NCI-H69 (cell line): Measurements from ENCODE around the gene CBL.
A peak's percentile ranks its signal among the peaks of the same experiment; 100 is the strongest.

Experiments used
- DNase-seq: peaks from one replicate; lab custom pipeline; 2025; lab: John Stamatoyannopoulos, UW

CBL gene

GRCh38 chr11:119334174-119334930 is 128.2 kb downstream of the CBL start, which contains the start of gene RNF26:
Gene RNF26, plus strand, starts transcription at chr11:119334527. Its CDS starts 596 bp downstream, at chr11:119335123.
- DNase-seq, result peak; percentile 100

GRCh38 chr11:119335091-119335654 is 129.0 kb downstream of the CBL start:
- no peak for DNase-seq

GRCh38 chr11:119335655-119336543 is 129.8 kb downstream of the CBL start:
- DNase-seq, result no peak

DNA sequence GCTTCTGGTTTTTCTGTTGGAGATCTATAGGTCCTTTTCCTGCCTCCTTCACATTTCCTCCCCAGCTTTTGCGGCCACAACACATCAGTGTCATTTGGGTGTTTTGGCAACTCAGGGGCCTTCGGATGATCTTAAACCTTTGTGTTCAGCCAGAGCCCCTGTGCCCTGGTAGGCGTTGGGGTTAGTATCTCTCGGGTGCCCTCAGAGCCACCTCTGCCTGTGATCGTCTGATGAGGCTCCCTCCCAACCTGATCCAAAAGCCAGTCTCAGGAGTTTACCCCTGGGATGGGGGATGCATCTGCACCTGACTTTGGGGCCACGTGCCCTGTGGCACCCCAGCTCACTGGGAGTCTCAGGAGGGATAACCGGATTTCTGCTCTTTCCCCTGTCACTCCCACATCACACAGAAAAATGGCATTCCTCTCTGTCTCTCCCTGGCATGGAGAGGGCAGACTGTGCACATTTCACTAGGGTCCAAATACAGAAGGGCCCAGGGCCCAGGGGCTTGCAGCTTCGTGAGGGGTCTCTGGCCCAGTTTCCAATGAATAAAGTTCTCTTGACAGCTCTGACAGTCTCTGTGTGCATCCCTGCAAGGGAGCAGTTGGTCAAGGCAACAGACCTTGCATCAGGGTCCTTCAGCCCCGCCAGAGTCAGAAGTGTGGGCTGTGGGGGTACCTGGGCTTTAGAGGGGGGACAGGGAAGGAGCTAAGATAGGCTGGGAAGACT is 130.8 kb downstream of the CBL start:
- no peak for DNase-seq

DNA sequence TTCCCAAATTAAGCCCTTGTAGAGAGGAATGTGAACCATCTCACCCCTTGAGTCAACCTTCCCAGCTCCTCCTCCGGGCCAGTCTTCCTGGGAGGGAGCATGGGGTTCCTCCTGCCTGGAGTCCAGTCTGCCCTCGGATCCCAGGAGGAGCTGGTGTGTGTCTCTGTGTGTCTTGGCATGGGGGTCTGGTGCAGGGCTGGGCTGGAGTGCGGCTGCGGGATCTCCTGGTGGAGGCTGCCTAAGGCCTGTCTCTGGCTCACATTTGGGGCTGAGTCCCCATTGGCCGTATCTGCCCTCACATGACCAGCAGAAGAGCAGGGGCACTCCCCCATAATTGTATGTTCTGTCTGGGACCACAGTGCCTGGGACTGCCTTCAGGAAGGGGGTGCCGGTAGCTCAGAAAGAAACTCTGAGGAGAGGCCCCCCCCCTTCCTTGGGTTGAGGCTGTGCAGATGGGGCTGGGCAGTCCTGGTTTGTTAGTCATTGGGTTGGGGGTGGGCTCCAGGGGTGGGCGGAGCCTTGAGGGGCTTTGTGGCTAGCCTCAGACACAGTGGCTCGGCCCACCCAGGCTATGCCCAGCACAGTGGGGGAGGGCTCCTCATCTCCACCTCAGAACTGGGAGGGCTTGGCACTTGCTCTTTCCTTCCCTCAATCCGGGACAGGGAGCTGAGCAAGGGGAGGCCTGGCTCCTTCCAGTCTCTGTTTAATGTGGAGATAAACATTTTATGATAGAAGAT is 131.6 kb downstream of the CBL start:
- DNase-seq, result no peak

DNA sequence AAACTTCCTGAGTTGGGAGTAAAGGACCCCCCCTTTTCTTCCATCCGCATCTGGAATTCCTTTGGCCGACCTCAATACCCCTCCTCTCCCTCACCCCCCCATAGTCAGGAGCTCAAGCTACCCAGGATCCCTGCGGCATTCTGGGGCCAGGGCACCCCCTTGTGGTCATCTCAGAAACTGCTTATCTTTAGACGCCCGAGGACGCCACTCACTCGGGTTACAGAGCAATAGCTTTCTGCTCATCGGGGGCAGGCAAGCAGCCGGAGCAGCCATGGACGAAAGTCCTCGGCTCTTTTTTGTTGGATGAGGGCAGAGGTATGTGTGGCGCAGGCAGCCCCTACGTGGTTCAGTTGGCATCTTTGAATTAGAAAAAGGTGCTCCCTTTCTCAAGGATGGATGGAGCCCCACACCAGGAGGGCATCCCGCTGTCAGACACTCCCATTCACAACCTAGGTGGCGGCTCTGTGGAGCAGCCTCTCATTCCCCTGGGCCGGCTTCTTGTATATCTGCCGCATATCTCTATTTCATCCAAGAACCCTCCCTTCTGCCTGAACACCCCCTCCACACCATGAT is 132.3 kb downstream of the CBL start:
- peak; percentile 78 for DNase-seq

GRCh38 chr11:119338965-119339588 is 132.9 kb downstream of the CBL start:
- peak; percentile 46 for DNase-seq

DNA sequence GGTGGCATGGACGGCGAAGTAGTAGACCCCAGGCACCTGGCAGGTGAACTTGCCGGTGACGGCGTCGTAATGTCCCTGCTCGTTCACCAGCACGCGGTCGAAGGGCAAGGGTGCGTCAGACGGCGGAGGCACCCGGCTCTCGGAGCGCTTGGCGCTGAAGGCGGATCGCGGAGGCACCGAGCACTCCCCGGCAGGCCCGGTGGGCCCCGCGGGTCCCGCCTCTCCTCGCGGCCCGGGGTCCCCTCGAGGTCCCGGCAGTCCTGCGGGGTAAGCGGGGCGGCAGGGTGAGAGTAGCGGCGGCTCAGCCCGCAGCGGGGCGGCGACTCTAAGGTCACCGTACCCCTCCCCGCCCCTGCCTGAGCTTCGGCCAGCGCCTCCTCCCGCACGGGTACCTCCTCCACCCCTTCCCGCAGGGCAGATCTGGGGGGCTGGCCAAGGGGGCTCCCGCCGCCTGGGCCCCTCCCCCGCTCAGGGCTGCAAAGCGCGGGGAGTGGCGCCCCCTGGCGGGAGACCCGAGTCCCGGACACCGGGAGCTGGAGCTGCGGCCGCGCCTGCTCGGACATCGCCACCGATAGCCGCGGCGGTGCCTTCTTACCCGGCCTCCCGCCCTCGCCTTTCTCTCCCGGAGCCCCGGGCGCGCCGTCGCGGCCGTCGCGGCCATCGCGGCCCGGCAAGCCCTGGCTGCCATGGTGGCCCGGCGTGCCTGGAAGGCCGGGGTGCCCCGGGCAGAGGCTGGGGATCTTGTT is 133.6 kb downstream of the CBL start:
- peak; percentile 76 for DNase-seq

DNA sequence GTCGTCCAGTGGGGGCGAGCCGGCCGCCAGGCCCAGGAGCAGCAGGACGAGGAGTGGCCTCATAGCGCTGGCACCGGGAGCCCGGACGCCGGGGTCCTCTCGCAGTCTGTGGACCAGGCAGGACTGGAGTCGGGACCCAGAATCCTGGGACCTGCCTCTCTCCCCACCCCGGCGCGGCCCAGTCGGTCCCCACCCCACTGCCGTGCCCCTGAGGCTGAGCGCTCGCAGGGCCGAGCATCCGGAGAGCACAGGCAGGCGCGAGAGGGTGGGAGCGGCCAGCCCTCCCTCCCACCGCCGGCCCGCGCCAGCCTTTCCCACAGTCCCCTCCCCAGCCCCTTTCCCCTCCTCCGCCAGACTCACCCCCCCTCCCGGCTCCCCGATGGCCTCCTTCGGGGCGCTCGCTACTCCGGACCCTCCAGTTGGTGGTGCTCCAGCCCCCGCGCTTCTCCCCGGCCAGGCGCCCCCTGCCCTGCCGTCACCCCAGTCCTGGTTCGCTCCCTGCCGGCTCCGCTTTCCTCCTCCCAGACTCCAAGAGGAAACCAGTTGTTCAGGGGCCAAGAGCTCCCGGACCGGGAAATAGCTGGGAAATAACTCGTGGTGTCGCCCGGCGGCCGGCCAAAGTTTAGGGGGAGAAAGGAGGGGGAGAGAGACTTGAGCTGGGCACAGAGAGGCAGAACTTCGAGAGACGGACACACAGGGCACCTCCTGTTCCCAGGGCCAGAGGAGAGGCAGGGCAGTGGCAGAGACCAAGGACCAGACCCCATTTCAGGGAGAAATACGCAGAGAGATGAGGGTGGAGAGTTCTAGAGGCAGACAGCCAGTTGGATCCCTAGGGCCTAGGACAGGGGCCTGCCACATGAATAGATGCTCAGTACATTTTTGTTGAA is 134.4 kb downstream of the CBL start, which contains the start of gene C1QTNF5:
TSS of gene C1QTNF5 (minus strand) at position 549 of the 887 bp plus-strand sequence. CDS start at position 63, 486 bp downstream.
- DNase-seq, result no peak

GRCh38 chr11:119341222-119342022 is 135.3 kb downstream of the CBL start:
- DNase-seq, result no peak

- no peak for DNase-seq
These were observed 135.8 kb downstream of the CBL start for GRCh38 chr11:119342023-119342300.

- no peak for DNase-seq
These were observed 136.4 kb downstream of the CBL start for GRCh38 chr11:119342362-119343130.

DNA sequence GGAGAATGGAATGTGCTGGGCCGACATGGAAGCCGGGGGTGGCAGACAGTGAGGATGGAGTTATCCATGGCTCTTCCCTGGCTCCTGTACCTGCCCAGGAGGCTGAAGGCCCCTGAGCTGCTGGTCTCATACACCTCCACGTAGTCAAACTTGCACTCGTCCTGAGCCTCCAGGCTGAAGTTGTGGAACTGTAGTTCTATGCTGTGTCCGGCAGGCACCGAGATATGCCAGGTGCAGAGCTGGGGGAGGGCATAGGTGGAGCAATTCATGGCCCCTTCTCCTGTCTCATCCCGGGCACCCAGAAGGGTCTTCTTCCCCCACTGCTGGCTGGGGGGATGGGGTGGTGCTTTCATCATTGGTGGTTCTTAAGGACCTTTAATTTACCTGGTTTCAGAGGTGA is 137.6 kb downstream of the CBL start:
- no peak for DNase-seq

- no peak for DNase-seq
These were observed 138.3 kb downstream of the CBL start for GRCh38 chr11:119344291-119345010.

GRCh38 chr11:119345685-119346084 is 139.5 kb downstream of the CBL start:
- no peak for DNase-seq

- no peak for DNase-seq
These were observed 140.5 kb downstream of the CBL start, which contains the start of gene MFRP for GRCh38 chr11:119346605-119347004. Gene MFRP, minus strand, starts transcription at chr11:119346705. Its CDS starts 192 bp downstream, at chr11:119346513.
